ENCODE measurements around the gene ACTL10.

Gene ACTL10

DNA sequence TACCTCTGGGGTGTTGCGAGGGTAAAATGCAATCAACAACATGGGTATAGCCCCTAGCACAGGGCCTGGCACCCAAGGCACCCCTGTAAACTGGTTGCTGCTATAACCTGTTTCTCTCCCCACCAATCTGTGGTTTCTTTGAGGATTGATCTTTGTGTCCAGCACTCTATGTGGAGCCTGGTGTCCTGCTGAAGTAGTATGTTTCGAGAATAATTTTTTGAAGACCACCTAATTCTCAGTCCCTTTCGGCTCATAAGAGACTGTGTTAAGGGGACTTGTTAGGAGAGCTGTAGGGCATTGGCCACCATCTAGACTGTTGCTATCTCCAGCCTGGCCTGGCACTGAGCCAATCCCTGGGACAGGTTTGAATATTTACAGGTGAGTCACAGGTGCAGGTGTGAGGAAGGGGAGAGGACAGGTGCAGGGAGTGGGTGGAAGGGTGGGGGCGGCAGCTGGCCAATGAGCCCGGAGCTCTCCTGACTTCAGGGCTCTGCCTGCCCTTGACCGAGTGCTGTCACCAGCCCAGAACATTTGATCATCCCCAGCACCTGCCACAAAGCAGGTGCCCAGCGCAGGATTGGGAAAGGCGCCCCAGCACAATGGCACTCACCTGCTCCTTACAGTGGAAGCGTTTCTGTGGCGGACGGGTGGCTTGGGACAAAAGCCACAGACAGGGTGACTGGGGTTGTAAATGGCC is 12.7 kb upstream of the ACTL10 start:
- ChIA-PET CTCF (interaction anchor here (0.6 to 2.7 kb wide), 28 partner anchors 9 to 313 kb away, joined by 3 to 16 read pairs (median 3); partner anchors contain the start of genes ACTL10, CDK5RAP1 and PXMP4), POLR2A (interaction anchor here (0.5 to 3.5 kb wide), 4 partner anchors 10 to 165 kb away, joined by 3 to 23 read pairs (median 5); partner anchors contain the start of gene ACTL10)
- Histone ChIP-seq H3K27ac (ENCODE audit: extremely low read depth, low read depth, low read length) (no peak overlapping the region), H3K4me1 (ENCODE audit: control insufficient read depth, insufficient read depth, low read length) (no peaks in the 10 kb centered on the region), H3K9me3 (ENCODE audit: control insufficient read depth, insufficient read depth, low read depth, low read length) (no peaks in the 10 kb centered on the region), H3K36me3 (ENCODE audit: control insufficient read depth in 2 of 2, insufficient read depth in 1 of 2, low read length in 2 of 2) (peaks cover 0 to 27% of the 10 kb centered on the region in 2 experiments; a peak in 1 of 3 replicates), H3K4me3 (ENCODE audit: low read depth, low read length) (no peak overlapping the region)
- TF ChIP-seq SCRT2 (tag by site-specific recombination; IDR thresholded peaks at IDR 0.05) (0 out of 2 replicates have a peak, but pooled peaks have one; percentile 20), ZNF792 (tag by site-specific recombination; IDR thresholded peaks at IDR 0.05) (no peak), ZFP37 (tag by site-specific recombination; IDR thresholded peaks at IDR 0.05) (no peak), ZNF19 (tag by site-specific recombination; IDR thresholded peaks at IDR 0.05; ENCODE audit: low read depth) (no peak), ZEB2 (tag by site-specific recombination; IDR thresholded peaks at IDR 0.05) (peak; percentile 85), ZBTB20 (tag by site-specific recombination; IDR thresholded peaks at IDR 0.05) (no peak), BCL11B (tag by site-specific recombination; IDR thresholded peaks at IDR 0.05; ENCODE audit: low read depth) (no peak), ZBTB26 (tag by site-specific recombination; optimal IDR thresholded peaks at IDR 0.05) (no peak), TRIM28 (IDR thresholded peaks at IDR 0.05; ENCODE audit: borderline replicate concordance, low read length) (no peak), ZNF747 (tag by site-specific recombination; IDR thresholded peaks at IDR 0.05) (no peak), ZNF501 (tag by site-specific recombination; IDR thresholded peaks at IDR 0.05) (no peak), ZNF155 (tag by site-specific recombination; IDR thresholded peaks at IDR 0.05) (no peak)
- TF ChIP-seq, protein P1, sequence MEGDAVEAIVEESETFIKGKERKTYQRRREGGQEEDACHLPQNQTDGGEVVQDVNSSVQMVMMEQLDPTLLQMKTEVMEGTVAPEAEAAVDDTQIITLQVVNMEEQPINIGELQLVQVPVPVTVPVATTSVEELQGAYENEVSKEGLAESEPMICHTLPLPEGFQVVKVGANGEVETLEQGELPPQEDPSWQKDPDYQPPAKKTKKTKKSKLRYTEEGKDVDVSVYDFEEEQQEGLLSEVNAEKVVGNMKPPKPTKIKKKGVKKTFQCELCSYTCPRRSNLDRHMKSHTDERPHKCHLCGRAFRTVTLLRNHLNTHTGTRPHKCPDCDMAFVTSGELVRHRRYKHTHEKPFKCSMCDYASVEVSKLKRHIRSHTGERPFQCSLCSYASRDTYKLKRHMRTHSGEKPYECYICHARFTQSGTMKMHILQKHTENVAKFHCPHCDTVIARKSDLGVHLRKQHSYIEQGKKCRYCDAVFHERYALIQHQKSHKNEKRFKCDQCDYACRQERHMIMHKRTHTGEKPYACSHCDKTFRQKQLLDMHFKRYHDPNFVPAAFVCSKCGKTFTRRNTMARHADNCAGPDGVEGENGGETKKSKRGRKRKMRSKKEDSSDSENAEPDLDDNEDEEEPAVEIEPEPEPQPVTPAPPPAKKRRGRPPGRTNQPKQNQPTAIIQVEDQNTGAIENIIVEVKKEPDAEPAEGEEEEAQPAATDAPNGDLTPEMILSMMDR (tag by site-specific recombination; IDR thresholded peaks at IDR 0.05) = no peak

GRCh38 chr20:33654680-33655161 is 12.0 kb upstream of the ACTL10 start:
- TF ChIP-seq ZNF221 (tag by site-specific recombination; IDR thresholded peaks at IDR 0.05; ENCODE audit: borderline replicate concordance) (no peak), ZFP3 (tag by site-specific recombination; IDR thresholded peaks at IDR 0.05; ENCODE audit: low read depth) (no peak), ZNF510 (tag by site-specific recombination; IDR thresholded peaks at IDR 0.05; ENCODE audit: insufficient replicate concordance) (no peak)
- TF ChIP-seq, protein P2, sequence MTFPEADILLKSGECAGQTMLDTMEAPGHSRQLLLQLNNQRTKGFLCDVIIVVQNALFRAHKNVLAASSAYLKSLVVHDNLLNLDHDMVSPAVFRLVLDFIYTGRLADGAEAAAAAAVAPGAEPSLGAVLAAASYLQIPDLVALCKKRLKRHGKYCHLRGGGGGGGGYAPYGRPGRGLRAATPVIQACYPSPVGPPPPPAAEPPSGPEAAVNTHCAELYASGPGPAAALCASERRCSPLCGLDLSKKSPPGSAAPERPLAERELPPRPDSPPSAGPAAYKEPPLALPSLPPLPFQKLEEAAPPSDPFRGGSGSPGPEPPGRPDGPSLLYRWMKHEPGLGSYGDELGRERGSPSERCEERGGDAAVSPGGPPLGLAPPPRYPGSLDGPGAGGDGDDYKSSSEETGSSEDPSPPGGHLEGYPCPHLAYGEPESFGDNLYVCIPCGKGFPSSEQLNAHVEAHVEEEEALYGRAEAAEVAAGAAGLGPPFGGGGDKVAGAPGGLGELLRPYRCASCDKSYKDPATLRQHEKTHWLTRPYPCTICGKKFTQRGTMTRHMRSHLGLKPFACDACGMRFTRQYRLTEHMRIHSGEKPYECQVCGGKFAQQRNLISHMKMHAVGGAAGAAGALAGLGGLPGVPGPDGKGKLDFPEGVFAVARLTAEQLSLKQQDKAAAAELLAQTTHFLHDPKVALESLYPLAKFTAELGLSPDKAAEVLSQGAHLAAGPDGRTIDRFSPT (tag by site-specific recombination; IDR thresholded peaks at IDR 0.05) = no peak
- Histone ChIP-seq H3K27ac (ENCODE audit: extremely low read depth, low read depth, low read length) (no peak overlapping the region), H3K36me3 (ENCODE audit: control insufficient read depth in 2 of 2, insufficient read depth in 1 of 2, low read length in 2 of 2) (peaks cover 0 to 34% of the 10 kb centered on the region in 2 experiments; a peak in 1 of 3 replicates), H3K9me3 (ENCODE audit: control insufficient read depth, insufficient read depth, low read depth, low read length) (no peaks in the 10 kb centered on the region), H3K4me1 (ENCODE audit: control insufficient read depth, insufficient read depth, low read length) (no peaks in the 10 kb centered on the region), H3K4me3 (ENCODE audit: low read depth, low read length) (no peak overlapping the region)
- ChIA-PET CTCF (interaction anchor here (0.6 to 2.6 kb wide), 7 partner anchors 8 to 228 kb away, joined by 3 to 8 read pairs (median 3); partner anchors contain the start of gene PXMP4), POLR2A (interaction anchor here (1.0 to 3.5 kb wide), 3 partner anchors 9 to 166 kb away, joined by 5 to 23 read pairs (median 5); partner anchors contain the start of gene ACTL10)
